GM13977 (cell line): Measurements from ENCODE around the gene VARS2.

Experiments used
- DNase-seq: peaks from one replicate; pipeline ENCODE4 v3.0.0; 2012; ENCODE audit warnings: low spot score
- CTCF ChIP-seq: IDR thresholded peaks from 2 replicates; pipeline ENCODE4 v1.5.1; 2012; ENCODE audit warnings: mild to moderate bottlenecking, control low read depth; ENCODE audit not compliant: insufficient read depth; ENCODE audit errors: extremely low read depth, missing control alignments
- in situ Hi-C: fragments of 300-500 bp; cut with MboI; formaldehyde crosslinking; loops from one replicate; pipeline ENCODE4 v1.12.0; 2022; ENCODE audit warnings: low sequenced_read_pairs, low pct_unique_long_range_greater_than_20kb, mixed read lengths, inconsistent platforms; ENCODE audit not compliant: unreplicated experiment

The VARS2 gene

GRCh38 chr6:30888816-30889495 is 25.1 kb upstream of the VARS2 start:
- in situ Hi-C loops, result no loop called here
- TF ChIP-seq CTCF, result no peak
- DNase-seq, result no peak

GRCh38 chr6:30889496-30889885 is 24.5 kb upstream of the VARS2 start:
- in situ Hi-C loops, result no loop called here
- TF ChIP-seq CTCF, result no peak
- DNase-seq, result no peak

GRCh38 chr6:30889921-30890645 is 24.0 kb upstream of the VARS2 start:
- in situ Hi-C loops, result no loop called here
- no peak for TF ChIP-seq CTCF
- DNase-seq, result no peak

- in situ Hi-C loops, result no loop called here
- DNase-seq, result no peak
- no peak for TF ChIP-seq CTCF
Measured at GRCh38 chr6:30890646-30891449, 23.2 kb upstream of the VARS2 start.

- TF ChIP-seq CTCF, result no peak
- in situ Hi-C loops, result no loop called here
- no peak for DNase-seq
Measured at GRCh38 chr6:30891450-30891723, 22.7 kb upstream of the VARS2 start.

- DNase-seq, result no peak
- no peak for TF ChIP-seq CTCF
- in situ Hi-C loops, result no loop called here
Measured at GRCh38 chr6:30891816-30892538, 22.1 kb upstream of the VARS2 start.
